Right hindlimb (tissue), 1 donor: ENCODE measurements around the gene OXNAD1.

ENCODE experiments used
- DNase-seq: peaks from one replicate; pipeline ENCODE4 v3.0.0-alpha.2; 2018

OXNAD1 gene

DNA sequence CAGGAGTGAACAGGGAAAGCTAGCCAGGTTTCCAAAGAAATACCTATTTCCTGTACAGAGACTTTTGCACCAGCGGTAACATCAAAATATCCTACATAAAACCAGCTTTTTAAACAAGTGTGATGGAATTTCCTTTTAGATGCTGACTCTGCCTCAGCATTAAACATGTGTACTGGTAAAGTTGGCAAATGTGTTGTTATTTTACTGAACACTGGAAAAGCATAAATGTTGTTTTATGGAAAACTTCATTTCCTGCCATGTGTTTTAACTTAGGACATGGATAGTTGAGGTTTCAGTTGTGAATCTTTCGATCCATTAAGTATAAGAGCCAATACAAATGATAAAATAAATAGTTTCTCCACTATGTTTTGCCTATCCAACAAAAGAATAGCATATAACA lies 15.7 kb downstream of the OXNAD1 start:
- DNase-seq = no peak

DNA sequence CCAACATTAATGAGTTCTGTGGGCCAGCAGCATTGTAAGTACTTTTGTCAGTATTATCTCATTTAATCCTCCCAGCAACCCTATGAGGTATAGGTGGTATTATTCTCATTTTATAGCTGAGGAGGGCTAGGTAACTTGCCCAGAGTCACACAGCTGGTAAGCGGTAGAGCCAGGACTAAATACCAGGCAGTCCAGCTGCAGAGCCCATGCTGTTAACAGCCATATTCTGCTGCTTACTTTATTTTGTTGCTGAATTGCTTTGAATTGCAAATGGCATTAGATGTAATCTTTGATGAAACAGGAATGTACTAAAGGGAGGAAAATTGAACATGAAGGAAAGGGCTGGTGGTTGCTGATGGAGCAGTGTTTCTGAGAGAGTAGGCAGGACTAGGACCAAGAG lies 19.6 kb downstream of the OXNAD1 start:
- DNase-seq = no peak

DNA sequence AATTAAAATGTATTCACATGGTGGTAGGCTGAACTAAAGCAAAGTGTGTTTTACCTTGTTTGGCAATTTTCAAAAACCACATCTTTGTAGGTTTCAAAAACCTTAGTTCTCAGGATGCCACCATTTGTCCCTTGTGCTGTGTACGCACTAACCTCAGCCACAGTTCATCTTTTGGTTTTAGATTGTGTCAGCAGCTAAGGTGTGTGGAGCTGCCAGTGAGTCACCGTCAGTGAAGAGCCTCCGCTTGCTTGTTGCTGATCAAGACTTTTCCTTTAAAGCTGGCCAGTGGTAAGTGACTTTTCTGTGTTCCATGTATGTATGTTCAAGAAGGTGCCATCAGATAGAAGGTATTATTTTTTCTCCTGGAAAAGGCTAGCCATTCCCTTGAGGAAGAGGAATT lies 21.1 kb downstream of the OXNAD1 start:
- DNase-seq = no peak

DNA sequence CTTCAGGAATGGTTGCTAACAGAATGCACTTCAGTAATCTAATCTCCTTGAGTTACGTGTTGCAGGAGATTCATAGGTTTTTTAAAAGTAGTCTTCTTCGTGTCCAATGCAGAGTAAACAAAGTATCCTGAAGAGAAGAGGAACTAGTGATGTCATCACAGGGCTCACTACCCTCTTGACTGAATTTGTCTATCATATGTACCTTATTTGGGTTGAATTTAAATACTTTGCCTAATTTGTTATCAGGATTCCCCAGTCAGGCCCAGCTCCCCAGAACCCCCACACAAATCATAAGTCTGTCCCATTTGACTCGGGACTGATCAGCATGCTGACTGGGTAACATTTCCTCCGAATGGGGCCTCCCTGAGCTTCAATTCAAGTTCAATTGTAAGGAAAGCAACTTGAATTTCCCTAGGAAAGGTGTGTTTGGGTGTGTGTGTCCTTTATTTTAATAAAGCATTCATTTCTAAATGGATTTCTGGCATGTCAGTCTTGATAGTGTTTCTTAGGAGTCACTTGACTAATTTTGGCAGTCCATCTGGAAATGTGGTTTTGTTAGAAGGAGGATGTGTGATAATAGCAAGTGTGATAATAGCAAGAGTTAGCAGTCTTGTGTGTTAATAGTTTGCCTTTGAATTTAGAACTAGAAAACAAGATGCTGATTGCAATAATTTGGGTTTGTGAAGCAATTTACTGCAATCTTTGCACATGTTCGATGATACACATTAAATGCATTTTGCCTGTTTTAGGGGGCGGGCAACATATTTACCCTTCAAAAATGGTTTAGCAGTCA lies 21.9 kb downstream of the OXNAD1 start:
- no peak for DNase-seq

DNA sequence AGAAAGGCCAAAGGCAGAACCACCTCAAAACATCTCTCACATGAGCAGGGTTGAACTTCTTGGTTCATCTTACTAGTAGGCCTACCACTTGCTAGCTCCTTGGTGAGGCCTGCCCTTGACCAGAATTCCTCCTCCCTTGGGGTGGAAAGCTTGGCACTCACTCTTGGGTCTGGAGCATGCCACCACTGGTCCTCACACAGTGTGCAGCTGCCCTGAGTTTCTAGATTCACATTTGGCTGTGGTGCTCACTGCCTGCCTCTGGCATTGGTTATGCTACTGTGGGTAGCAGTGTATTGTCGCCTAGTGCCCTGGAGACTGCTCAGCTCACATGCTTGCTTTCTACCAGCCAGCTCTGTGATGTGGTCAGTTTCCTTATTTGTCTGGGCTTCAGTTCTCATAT lies 23.7 kb downstream of the OXNAD1 start:
- DNase-seq = no peak

DNA sequence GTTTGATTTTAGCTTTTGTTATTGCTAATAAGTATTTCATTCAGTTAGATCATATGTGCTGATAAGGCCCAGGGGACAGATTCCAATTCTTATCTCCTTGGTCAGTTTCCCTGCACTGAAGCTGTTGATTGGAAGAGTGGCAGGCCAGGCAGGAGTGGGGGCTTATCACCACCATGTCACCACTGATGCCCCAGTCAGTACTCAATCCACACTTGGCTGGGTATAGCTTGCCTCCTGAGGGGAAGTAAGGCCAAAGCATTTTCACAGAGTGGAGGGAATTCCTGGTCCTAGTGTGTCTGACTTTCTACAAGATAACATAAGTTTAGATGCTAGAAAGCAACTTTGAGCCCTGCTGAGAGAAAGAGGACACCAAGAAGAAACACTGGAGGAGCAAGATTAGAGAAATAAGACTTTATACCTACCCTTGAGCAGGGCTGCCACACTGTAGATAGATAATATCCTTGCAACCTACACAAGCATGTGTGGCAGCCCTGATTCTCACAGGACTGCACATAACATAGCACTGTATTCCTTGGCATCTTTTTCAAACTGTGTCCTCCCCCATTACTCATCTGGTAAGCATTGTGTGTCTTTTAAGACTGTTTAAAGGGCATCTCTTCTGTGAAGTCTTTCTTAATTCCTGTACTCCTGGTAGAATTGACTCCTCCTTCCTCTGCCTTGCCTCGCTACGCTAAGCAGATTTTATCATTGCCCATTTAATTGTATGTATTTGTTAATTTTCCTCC lies 24.3 kb downstream of the OXNAD1 start:
- DNase-seq = no peak

DNA sequence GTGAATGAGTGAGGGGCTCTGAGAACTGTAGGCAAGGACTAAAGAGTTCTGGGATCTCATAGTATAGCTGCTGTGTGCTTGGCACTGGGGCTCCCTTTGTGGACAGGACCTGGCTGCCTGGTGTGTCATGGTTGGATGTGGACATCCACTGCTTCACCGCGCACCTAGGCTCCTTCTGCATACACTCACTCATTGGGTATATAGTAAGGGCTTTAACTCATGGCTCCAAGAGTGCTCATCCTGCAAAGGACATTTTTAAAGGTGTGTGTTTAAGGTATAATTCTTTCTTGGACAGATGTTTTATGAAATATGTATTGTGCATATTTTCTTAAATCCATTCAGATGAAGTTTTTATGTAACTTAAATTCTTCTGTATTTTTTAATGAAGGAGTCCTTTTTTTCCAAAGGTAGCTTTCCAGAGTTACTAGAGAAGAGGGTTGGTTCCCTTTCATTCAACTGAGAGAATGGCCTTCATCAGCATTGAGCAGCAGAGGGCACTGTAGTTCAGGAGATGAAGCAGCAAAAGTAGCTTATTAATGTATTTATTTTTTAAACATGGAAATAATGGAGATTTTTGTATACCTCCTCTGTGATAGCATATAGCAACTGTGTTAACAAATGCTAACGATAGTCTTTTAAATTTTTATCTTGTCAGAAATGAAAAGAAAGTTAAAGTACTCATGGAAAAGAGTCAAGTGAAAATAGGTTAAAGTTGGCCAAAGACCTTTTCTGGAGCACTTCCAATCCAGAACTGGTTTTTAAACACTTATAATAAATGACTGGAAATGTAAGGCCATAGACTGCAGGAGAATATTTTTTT lies 25.2 kb downstream of the OXNAD1 start:
- DNase-seq = peak; percentile 44

DNA sequence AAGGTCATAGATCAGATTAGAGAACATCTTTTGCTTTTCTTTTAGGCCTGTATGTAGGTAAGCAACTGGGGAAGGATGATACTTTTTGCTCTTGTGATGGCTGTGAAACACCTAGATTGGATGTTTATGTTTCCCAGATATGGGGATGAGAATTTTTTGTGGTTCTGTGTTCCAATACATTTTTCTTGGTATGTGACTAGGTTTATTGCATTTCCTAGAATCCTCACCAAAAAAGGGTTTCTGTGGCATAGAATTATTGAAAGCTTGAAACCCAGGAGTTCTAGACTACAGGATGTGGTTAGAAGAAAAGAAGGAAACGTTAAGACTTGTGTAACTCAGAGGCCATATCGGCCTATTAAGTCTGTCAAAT lies 25.8 kb downstream of the OXNAD1 start:
- no peak for DNase-seq

DNA sequence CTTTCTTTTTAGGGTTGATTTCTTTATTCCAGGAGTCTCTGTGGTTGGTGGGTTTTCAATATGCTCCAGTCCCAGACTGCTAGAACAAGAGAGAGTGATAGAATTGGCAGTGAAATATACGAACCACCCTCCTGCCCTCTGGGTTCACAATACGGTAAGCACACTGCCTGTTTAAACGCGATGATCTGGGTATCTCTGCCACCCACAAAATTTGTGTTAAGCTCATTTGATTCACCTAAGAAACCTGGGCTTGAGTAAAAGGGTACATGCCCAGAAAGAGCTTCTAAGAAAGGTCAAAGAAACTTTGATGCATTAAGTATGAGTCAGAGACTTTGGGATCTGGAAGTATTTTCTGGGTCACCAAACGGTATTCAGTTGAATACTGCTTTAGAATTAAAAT lies 29.8 kb downstream of the OXNAD1 start:
- DNase-seq = no peak

DNA sequence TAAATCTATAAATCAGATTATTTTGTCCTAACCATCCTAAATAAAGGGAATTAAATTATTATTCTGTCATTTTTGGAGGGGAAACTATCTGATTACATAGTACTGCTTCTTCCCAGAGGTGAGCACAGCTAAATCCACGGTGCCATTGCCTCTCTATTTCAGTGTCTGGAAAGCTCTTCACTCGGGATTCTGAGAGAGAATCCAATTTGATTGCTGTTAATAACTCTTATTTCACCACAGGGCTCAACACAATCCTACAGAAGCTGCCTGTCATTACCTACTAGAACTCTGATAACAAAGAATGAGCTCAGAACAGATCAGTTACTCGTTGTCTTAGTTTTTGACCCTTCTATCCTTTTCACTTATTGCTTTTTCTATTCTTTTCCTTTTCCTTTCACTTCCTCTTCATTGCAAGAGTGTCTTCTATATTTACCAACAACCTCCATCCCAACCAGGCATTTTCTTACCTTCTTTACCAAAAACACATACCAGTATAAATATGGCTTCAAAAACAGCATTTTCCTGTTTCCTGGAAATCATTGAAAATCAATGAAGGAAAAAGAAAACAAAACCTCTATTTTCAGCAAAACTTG lies 30.4 kb downstream of the OXNAD1 start:
- no peak for DNase-seq

DNA sequence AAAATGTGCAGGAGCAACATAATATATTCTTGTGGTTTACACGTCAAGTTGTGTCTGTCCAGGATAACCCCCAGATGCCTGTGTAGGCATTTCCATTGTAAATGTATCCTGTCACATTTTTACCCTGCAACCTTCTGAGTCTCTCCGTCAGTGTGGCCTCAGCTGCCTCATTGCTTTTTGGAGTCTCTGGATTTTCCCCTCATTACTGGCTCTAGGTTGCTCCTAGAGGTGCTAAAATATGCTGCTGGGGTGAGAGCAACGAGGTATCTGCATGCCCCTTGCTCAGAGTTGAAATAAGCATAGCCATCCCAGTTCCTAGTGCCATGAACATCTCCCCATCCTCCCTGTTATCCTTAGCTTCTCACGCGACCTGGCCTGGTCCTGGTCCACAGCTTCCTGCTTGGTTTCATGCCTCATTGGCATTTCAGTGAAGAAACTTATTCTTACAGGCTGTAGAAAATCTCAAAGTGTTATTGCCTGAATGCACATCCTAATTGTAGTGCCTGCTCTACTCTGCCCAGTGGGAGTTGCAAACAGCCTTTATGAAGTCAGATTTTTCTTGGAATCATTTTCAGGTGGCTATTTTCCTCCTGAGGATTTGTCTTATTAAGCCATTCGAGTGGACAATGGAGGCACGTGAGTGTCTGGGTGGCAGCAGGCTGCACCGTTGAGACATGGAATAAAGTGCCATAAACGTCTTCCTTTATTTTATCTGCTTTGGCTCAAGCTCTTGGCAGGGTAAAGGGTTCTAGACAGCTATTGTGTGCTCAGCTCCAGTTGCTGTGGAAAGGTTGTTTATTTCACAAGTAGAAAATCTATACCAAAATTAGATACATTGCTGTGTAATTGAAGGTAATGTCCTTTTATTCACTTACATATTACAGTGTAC lies 33.2 kb downstream of the OXNAD1 start:
- no peak for DNase-seq

DNA sequence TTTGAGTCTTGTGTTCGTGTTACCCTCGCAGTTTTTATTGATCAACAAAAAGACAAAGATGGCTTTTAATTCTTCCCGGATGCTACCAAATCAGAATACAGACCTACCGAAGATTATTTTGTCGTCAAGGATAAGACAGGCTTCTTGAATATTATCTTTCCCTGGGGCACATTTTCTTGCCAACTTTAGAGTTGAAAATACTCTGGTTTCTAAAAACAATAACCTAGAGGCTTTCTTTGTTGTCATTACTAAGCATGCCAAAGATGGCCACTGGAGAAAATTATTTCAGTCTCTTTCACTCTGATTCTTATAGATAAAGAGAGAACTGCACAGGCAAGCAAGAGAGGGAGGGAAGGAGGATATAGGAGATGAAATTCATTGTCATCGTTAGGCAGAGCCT lies 33.9 kb downstream of the OXNAD1 start:
- no peak for DNase-seq

DNA sequence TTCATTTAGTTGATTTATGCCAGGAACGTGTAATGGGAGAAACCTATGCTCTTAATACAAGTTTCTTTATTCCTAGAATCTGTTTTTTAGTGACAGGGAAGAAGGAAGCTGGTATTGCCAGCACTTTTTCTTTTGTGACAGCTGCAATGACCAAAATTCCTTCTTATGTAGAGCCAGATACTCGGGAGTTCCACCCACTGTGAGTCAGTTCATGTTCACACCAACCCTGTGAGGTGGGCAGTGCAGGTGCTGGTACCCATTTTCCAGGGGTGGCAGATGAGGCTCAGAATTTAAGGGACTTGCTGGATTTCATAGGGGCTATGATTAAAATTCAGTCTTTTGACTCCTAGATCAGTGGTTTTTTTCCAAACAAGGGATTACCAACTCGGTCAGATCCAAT lies 34.7 kb downstream of the OXNAD1 start:
- no peak for DNase-seq

DNA sequence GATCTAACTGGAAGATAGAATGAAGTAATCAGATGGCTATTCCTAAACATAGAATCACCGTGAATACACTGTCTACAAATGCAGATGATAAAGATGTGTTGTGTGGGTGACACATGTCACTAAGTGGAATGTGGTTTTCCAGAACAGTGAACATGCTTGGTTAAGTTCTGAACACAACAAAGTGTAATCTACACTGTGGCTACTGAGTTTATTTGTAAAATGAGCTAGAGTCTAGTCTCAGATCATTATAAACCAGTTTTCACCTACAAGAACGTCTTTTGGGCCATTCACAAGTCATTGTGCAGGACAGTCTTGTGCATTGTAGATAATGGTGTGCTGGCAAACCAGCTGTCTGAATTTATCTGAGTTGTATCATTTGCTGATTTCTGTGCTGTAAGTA lies 35.3 kb downstream of the OXNAD1 start:
- no peak for DNase-seq

DNA sequence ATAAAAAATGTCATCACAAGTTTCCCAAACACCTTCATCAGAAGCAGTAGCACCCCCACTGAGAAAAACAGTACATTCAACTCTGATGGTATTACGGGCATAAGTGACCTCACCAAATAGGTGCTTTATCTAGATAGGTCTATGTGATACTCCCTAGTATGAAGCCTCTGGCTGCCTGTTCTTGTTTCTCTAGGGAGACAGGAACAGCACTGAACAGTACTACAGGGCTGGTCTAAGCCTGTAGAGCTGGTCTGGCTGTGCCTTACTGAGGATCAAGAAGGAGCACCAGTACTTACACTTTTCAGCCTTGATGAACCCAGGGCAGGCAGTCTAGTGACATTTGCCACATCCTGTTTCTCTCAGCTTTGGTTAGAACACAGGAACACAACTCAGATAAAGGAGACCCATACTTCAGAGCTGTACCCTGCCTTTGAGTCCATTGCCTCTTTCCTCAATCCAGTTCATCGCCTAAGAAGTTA lies 35.9 kb downstream of the OXNAD1 start:
- DNase-seq = no peak

DNA sequence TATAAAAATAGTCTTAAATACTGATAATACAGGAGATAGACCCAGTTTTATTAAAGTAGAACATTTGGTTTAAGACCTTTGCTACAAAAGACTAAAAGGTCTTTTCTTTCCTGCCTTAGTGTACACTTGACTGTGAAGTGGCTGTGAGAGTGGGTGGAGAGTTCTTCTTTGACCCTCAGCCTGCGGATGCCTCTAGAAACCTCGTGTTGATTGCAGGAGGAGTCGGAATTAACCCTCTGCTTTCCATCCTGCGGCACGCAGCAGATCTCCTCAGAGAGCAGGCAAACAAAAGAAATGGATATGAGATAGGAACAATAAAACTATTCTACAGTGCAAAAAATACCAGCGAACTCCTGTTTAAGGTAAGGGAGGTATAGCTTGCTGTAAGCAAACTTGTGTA lies 36.5 kb downstream of the OXNAD1 start:
- no peak for DNase-seq

DNA sequence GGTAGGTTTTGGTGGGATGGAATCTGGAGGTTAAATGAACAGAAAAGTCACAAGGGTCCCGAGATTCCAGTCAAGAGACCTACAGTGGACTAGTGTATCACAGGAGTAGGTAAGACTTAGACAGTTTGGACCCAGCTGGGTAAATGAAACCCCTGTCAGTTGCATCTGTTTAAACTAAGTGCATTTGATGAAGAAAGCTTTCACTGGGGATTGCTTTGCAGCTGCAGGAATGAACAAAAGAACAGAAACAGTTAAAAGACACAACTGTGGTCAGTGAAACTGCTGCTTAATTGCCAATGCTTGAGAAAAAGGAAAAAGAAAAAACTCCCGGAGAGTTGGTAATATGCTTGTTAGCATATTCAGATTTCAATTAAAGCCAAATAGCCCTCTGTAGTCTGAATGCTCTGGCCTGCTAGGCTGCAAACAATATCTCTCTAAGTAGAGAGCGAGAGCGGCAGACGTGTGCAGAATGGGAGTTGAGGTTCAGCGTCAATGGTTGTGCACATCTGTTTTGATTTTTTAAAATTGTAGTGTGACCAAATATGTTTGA lies 37.1 kb downstream of the OXNAD1 start:
- no peak for DNase-seq

DNA sequence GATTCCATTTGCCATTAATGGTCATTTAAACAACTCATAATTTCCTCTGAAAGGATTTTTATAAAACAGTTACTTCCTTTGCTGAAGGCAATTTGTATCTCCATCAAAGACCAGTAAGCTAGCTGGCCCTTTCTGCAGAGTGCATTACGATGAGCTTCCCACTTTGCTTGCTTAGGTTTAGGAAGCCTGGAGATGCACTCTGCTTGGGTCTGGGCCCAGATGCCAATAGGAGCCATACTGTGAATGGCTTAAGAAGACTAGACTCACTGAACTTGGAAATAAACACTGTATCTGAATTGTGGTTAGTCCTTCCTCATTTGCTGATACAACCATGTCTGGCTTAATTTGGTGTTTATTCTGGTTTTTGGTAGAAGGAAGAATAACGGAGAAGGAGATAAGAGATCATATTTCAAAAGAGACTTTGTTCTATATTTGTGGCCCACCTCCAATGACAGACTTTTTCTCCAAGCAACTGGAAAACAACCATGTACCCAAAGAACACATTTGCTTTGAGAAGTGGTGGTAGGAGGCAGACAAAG lies 38.1 kb downstream of the OXNAD1 start:
- DNase-seq = no peak

DNA sequence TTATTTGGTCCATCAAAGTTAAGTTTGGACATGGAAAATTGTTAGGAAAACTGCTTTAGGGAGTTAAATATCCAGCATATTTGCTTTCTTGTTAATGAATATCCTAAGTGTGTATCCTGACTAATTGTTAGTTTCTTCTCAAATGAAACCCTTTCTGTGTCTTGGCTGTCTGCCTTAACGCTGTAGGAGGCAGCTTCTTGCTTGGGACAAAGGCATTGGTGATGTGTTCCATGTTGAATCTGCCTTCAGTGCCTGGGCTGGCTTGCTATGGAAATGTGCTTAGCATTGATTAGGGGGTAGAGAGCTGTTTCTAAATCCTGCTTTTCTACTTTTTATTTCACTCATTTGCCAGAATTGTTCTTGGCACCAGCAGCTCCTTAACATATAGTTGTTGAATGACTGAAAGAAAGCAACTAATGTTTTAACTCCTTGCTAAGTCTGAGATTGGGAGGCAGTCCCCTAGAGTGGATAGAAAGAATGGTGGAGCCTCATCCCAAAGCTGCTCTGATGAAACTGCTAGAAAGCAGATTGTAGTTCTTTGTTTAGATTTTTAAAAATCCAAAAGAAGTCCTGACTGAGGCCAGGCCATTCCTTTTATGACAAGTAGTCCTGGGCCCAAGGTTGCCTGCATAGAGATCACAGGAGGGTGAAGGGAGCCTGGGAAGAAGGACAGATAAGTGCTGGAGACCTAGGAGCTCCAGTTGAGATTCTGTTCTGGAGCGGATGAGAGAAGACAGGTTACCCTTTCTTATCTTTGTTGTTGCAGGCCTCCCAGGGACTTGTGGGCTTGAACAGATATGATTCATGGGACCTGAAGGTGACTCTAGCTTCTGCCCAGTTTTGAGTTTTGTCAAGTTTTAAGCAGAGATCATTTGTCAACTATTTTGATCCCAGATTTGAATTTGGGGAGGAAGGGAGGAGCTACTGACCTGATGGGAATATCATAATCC lies 39.3 kb downstream of the OXNAD1 start:
- DNase-seq = no peak

DNA sequence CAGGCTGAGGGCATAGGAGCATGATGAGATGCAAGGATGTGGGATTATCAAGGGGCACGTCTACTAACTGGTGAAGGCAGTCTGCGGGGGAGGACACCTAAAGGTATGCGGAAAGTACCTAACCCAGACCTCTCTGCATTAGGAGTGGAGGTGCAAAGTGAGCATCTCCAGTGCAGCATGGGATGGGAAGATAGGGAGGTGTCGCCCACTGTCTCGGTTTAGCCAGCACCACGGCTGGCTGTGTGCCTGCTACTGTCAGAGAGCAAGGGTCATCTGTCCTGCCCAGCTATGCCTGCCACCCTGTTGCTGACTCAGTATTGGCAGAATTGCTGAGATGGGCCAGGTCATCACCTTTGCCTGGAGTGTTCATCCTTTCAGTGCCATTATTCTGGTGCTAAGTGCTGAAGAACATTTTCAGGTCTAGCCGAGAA lies 40.1 kb downstream of the OXNAD1 start:
- DNase-seq = no peak
